HG03354 (cell line): ENCODE measurements around the gene OTUD5.

ENCODE experiments used
- ATAC-seq: cut with Tn5 transposase; IDR thresholded peaks from one replicate; pipeline ENCODE4 v1.9.1; 2021; ENCODE audit warnings: mild to moderate bottlenecking; ENCODE audit not compliant: unreplicated experiment, poor library complexity, severe bottlenecking

The OTUD5 gene

DNA sequence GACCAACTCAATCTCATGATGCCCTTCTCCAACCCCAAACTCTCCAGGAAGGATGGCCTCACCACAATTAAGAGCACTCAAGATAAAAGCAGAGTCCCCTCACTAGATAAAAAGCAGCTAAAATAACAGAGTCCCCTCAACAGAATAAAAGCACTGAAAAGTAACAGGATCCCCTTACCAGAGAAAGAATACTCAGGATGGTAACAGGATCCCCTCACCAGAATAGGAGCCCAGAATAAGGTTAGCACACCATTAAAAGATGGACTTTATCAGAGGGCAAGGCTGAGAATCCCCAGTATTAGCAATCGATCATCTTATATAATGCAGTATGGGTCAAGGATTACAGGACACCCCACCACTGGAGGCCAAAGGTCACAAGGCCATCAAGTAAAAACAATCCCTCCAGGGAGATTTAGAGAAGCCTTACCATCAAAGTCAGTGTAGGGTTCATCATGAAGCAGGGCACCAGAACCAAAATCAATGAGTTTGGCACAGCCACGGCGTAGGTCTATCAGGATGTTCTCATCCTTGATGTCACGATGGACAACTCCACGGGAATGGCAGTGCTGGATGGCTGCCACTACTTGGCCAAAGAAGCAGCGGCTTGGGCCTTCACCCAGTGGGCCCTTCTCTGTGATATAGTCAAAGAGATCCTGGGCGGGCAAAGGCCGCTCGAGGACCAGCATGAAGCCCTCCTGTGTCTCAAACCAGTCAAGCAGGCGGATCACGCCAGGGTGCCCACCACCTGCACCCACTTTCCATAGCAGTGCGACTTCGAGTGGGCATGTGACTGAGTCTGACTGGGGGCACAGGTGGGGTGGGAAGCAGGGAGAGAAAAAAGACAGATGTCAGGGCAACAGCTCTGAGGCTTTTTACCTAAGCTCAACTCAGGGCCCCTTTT is 42.6 kb downstream of the OTUD5 start:
- no peak for ATAC-seq

DNA sequence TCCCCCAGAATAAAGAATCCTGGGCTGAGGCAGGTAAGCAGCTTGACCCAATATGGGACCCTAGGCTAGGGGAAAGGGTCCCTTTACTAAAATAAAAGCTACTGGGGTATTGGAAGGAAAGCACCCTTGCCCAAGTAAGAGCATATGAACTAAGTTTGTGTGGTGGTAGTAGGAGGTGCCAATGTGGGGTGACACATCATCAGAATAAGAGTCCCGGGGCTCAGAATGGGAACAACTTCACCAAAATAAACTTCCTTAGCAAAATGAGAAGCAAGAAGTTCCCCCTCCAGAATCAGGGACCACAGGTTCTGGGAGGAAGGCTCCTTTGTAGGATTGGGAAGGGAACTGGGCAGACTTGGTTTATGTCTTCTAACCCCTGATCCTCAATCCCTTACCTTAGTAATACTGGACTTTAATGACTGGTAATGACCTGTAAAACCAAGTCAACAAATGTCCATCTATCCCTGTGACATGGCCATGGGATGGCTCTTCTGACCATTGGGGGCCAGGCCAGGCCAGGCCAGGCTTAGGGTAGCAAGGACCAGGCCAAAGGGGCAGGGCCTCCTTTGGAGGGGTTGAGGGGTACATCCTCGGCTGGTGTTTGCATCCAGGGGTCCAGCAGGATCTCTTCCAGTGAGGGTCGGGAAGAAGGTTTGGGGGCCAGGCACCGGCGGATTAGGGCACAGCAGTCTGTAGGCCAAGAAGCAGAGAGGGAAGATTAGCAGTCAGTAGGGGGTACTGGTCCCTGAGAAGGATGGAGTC is 43.6 kb downstream of the OTUD5 start:
- ATAC-seq: no peak

DNA sequence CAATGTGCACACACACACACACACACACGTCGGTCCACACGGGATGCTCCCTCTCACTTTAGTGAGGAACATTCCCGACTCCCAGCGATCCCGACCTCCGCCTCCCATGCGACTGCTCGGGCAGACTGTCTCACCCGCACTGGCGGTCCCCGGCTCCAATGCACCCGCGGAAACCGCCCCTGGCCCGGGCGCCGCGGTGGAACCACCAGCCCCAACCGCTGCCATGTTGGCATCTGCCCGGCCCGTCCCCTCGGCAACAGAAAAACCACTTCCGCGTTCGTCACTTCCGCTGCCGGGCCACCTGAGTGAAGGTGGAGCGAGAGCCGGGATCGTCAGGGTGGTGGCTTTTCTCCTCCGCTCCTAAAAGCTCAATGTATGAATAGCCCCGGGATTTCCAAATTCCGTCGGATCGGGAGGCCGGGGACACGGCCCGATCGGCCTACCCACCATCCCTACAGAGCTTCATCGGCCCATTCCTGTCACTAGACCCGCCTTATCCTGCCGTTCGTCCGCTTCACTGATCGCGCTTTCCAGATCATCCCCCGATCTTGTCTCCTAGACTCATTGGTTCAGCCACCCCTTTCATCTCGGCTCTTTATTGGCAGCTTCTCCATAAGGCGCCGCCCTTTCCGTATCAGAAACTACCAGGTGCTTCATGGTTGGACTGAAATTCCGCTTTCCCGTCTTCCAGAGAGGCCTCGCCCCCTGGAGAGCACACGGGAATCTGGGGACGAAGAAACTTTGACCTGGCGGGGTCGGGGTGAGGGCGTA is 45.8 kb downstream of the OTUD5 start, which contains the start of gene SLC35A2:
TSS of gene SLC35A2 (minus strand) at position 235 of the 771 bp plus-strand sequence. CDS start at position 225, 10 bp downstream.
- peak; percentile 72 for ATAC-seq

DNA sequence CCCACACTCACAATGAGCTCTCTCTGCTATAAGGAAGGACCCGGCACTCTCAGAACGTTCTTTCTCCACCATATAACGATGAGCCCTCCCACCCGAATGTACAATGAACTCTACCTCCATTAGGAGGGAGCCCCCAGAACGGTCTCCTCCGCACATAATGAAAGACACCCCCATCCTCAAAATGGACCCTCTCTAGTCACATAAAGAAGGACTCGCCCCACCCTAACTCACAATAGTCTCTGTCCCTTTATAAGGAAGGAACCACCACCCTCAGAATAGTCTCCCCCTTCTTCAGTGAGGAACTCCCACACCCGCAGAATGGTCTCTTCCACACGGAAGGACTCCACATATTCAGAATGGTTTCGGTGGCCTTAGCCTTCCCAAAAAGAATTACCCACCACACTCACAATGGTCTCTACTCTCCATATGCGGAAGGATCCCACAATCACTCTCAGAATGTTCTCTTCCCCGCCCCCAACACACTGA is 46.4 kb downstream of the OTUD5 start:
- peak; percentile 7 for ATAC-seq

DNA sequence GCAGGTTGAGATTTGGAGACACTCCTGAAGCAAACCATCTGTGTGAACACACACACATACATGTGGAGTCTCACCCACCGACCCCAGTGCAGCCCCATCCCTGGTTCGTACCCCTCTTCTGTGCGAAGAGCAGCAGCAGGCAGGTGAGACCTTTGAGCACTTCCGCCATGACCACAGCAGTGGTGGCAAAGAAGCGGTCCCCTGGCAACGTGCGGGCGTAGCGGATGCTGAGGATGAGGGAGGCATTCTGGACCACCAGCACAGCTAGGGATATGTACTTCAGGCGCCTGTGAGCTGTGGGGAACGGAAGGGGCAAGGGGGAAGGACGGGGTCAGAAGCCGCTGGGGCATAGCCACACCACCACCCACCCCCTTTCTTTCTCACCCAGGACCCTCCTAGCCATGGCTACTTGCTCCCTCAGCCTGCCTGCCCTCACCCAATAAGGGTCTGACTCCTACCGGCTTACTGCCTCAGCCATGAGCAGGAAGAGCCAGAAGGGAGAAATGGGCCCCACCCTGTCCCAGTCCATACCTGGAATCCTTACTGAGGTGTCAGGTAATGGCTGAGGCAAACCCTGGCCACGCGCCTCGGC is 47.6 kb downstream of the OTUD5 start:
- no peak for ATAC-seq

DNA sequence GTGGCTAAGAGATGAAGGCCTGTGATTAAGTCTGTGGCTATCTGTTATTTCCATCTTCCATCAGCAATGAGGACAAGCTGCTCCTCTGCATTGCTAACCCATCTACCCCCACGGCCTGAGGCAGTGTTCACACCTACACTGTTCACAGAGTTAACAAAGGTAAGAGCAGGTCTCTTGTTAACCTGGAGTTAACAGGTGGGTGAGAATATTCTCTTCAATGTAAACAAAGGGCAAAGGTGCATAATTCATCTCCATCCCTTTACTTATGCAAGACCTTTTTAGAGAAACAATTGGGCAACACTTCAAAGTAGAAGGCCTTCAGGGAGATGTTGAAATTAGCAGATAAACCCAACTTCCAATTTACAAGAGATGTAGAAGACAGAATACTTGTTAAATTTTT is 48.8 kb downstream of the OTUD5 start:
- ATAC-seq: no peak

DNA sequence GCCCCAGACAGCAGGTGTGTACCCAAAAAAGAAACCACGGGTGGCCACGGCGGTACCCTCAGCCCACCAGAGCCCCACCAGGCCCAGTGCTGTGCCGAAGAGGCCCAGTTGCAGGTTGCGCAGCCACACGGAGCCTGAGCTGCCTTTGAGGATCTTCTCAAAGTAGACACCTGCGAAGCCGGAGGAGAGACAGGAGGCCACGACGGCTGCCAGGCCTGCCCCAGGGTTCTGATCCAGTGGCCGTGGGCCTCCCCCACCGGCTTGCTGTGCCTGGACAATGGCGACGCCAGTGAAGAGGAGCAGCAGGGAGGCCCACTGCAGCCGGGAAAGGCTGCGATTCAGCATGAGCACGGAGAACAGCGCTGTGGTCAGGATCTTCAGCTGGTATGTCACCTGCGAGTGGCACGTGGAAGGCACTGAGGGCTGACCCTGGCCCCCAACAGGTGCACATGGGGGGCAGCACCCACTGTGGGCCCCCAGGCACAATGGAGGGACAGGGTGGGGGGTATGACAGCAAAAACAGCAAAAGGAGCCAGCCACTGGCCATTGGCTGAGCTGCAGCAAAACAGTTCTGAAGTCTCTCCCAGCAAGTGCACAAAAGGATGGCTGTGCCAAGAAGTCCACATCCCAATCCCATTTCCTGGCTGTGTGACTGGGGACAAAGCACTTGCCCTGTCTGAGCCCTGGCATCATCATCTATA is 52.2 kb downstream of the OTUD5 start:
- no peak for ATAC-seq

DNA sequence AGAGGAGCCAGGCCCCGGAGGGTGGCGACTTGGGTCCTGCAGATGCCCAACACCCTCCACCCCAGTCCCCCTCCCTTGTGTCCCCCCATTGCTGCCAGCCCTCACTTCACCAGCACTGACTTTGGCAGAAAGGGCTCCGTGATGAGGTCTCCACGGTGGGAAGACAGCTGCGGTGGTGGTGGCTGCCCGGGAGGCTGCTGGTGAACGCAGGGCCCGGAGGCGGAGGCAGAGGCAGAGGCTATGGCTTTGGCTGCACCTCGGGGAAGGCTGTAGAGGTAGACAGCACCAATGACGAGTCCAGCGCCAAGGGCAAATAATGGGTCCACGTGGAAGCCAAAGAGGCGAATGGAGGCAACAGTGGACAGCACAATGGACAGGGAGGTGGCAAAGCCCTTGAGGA is 52.8 kb downstream of the OTUD5 start:
- no peak for ATAC-seq

DNA sequence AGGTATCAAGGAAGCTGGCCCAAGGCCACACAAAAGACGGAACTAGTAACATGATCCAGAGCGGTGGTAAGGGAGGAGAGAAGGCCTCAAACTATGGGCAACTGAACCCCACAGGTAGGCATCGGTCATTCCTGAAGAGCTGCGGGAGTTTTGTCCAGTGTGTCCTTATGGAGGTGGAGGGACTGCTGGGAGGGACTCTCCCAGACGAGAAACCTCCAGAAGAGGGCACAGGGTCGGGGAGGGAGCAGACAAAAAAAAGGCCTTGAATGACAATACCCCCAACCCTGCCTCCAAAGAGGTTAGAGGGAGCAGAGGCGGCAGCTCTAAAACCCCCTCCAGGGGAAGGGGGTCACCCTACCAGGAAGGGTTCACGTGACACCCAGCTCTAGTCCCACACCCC is 53.2 kb downstream of the OTUD5 start:
- ATAC-seq: no peak

DNA sequence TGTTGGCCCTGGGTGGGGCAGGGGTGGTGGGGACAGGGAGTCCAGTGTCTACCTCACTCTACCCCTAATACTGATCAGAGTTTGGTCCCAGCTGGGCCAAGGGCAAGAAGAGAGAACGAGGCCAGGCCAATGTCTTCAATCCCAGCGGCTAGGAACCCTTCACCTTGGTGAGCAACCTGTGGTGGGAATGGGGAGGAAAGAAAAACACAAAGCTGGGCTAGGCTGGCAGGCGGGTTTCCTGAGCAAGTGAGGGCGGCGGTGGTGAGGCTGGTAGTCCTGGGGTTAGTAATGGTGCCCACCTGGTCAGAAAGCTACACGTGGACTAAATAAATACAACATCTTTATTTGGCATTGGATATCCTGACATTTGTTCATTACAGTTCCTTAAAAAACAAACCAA is 54.1 kb downstream of the OTUD5 start:
- no peak for ATAC-seq

DNA sequence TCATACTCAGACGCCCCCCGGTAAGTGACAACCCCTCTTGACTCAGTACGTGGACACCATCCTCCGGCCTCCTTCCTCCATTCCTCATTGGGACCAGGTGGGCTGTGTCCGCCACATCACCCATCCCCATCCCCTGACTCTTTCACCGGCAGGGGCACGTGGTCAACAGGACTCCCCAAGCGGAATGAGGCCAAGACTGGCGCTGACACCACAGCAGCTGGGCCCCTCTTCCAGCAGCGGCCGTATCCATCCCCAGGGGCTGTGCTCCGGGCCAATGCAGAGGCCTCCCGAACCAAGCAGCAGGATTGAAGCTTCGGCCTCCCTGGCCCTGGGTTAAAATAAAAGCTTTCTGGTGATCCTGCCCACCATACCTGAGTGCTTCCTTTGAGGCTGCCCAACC is 54.6 kb downstream of the OTUD5 start:
- no peak for ATAC-seq

DNA sequence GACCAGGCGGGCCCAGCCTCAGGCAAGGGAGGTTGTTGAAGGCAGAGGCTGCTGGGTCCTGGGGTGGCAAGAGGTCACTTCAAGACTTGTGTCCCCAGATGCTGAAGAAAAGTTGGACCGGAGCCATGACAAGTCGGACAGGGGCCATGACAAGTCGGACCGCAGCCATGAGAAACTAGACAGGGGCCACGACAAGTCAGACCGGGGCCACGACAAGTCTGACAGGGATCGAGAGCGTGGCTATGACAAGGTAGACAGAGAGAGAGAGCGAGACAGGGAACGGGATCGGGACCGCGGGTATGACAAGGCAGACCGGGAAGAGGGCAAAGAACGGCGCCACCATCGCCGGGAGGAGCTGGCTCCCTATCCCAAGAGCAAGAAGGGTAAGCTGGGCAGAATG is 55.3 kb downstream of the OTUD5 start:
- no peak for ATAC-seq

DNA sequence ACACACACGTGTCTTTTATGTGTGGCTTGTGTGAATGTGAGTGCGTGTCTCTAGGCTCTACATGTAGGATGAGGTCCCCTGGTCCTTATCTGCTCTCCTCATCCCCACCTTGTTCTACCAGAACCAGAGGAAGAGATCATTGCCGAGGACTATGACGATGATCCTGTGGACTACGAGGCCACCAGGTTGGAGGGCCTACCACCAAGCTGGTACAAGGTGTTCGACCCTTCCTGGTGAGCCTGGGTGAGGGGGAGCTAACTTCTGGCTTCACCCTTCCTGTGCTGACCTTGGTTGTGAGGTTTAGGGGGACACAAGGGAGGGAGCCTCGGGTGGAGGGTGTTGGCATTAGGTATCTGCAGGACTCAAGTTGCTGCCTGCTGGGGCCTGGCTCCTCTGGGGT is 56.3 kb downstream of the OTUD5 start:
- no peak for ATAC-seq

DNA sequence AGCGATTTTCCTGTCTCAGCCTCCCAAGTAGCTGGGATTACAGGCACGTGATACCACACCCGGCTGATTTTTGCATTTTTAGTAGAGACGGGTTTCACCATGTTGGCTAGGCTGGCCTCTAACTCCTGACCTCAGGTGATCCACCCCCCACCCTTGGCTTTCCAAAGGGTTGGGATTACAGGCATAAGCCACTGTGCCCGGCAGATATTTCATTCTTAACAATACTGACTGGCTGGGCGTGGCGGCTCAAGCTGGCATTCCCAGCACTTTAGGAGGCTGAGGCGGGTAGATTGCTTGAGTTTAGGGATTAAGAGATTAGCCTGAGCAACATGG is 58.4 kb downstream of the OTUD5 start:
- ATAC-seq: no peak

DNA sequence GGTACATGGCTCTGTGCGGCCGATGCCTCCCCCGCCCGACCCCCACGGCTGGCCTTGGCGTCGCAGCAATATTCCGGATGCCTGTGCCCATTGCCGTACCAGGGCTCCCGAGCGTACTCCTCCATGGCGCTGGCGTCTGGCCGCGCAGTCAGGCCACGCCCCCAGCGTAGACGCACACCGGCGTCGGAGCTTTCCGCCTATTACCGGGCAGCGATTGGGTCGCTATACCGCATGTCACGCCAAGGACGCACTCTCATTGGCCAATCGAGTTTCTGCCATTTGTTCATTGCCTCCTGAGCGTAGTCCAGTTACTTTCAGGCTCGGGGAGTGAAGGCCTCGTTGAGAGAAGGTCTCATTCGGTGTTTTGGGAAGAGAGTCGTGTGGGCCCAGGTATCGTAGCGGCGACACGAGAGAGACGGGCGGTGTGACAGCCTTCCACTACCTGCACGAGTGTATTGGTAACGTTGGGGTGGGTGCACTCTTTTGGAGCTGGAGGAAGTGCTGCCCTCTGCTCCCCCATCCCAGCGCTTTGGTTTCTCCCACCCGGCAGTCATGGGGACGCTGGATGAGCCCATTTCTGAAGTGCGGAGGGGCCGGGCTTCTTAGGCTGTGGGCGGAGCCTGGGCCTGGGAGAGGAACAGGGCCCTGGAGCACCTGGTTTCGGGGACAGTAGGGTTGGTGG is 59.6 kb downstream of the OTUD5 start, which contains the start of the genes PQBP1 and TIMM17B:
TSS of gene PQBP1 (plus strand) at position 306 of the 682 bp plus-strand sequence. CDS start 580 bp downstream, outside the sequence.
TSS of gene TIMM17B (minus strand) at position 144 of the 682 bp plus-strand sequence. CDS start at position 125, 19 bp downstream.
- ATAC-seq: peak; percentile 90

DNA sequence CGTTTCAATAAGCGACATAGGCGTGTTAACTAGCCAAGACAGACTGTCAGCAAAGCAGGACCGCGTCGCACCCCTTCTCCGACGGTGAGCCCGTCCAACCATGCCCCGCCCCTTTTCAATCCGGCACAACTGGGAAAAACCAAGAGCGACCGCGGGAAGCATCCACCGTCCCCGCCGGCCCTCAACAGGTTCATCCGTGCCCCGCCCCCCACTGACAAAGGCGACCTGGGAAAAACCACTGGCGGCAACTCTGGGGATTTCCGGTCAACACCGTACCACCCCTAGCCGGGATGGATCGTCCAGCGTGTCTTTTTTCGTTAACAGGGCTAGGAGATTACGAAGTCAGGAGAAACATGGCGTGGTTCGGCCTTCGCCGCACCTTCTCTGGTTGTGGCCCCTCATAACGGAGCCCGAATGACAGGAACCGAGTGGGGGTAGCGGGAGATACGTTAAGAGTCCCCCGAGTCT is 60.2 kb downstream of the OTUD5 start:
- peak; percentile 18 for ATAC-seq

DNA sequence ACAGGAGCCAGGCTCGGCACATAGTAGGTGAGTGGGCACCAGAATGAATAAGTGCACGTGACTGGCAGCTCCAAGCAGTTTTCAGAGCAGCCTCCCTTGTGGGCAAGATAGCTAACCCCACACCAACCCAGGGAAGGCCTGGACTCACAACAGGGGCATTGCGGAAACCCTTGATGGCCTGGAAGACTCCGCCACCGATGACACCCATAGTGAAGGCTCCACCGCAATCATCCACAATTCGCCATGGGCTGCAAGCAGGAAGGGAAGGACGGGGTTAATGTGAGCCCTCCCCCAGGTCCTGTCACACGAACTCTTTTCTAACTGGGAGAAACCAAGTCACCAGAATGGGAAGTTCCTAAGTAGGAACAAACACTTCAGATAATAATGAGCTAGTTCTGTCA is 60.8 kb downstream of the OTUD5 start:
- no peak for ATAC-seq

DNA sequence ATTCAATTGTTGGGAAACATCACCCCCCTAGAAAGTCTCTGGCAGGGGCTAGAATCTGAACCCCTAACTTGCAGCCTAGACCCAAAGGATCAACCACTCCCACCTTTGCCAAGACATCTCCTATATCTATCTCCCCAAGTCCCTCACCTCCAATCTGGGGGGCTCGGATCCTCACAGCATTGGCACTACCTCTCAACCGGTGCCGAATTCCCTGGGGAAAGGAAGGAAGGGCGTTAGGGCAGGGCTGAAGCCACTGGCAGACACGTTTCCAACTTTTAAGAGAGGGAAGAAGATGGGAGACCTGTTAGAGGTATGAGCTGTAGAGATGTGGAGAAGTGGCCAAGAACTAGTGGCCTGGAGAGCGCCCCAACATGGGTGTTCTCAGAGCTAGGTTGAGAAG is 62.5 kb downstream of the OTUD5 start:
- no peak for ATAC-seq
